ENCODE measurements around the gene SNRPA1.

The SNRPA1 gene

GRCh38 chr15:101294731-101295606, at the start of gene SNRPA1:
Gene SNRPA1 (minus strand): TSS chr15:101295248. CDS start chr15:101295178, 70 bp downstream.
- peak; percentile 98 for DNase-seq

GRCh38 chr15:101342056-101342455, 47.0 kb upstream of the SNRPA1 start:
- peak; percentile 31 for DNase-seq

DNA sequence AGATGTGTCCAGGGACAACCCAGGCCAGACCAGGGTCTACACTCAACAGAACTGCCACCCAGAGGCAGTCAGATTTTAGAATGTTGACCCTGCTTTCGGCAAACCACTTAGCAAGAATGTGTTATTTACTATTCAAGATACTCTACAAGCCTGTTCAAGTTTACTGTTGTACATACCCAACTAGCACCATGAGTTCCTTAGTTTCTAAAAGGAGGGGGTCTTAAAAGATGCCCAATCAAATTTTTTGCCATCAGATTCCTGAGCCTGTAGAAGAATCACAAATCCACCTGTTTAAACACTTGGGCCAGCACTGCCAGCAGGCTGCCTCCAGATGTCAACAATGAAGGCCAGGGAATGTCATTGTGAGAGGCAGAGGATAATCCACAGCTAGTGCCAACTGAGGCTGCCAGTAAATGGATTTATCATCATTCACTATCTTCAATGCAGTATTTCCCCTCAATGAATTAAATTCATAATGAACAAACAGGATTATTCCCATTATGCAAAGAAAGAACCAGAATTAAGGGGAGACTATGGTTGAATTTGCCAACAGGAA, 43.5 kb upstream of the SNRPA1 start:
- DNase-seq, result no peak

GRCh38 chr15:101337976-101338375, 42.9 kb upstream of the SNRPA1 start:
- peak; percentile 9 for DNase-seq

- DNase-seq, result peak; percentile 49
Observed at GRCh38 chr15:101333907-101334789, 39.1 kb upstream of the SNRPA1 start.

DNA sequence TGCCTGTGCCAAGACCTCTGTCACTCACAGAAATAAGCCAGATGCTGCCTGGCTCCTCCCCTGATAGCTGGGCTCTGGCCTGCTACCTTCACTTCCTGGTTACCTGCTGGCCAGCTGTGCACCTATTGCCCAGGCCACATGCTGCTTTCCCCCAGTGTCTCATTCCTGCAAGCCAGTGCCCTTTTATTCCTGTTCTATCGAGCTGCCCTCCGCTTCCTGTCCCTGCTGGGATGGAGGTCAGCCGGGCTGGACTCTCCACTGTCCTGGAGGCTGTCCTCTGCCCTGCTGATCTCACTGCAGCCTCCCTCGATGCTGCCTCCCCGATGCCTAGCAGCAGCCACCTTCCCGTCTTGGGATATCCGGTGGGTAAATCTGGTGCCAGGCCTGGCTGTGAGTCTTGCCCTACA, 37.0 kb upstream of the SNRPA1 start:
- no peak for DNase-seq

DNA sequence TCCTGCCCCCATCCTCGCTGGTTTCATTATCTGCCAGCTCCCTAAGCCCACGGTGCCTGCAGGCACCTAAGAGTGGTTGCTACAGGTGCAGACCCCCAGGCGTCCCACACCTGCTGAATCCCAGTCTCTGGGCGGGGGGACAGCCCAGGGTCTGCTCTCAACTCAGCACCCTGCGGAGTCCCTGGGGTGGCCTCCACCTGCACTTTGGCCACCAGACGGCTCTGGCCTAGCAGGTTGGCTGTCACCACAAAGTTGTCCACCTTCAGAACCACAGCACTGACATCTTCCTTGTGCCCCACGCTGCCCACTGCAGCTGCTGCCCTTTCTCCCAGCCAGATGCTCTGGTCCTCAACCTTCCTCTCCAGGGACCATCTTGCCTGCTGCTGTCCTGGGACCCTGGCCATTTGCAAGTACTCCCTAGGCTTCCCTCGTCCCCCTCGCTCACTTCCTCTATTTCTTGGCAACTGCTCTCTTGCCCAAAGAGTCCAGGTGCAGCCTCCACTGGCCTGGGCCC, 34.9 kb upstream of the SNRPA1 start:
- DNase-seq, result no peak

GRCh38 chr15:101329309-101329863, 34.3 kb upstream of the SNRPA1 start:
- DNase-seq, result no peak

- no peak for DNase-seq
Observed at GRCh38 chr15:101328001-101328400, 33.0 kb upstream of the SNRPA1 start.

GRCh38 chr15:101327147-101327740, 32.2 kb upstream of the SNRPA1 start:
- DNase-seq, result no peak

DNA sequence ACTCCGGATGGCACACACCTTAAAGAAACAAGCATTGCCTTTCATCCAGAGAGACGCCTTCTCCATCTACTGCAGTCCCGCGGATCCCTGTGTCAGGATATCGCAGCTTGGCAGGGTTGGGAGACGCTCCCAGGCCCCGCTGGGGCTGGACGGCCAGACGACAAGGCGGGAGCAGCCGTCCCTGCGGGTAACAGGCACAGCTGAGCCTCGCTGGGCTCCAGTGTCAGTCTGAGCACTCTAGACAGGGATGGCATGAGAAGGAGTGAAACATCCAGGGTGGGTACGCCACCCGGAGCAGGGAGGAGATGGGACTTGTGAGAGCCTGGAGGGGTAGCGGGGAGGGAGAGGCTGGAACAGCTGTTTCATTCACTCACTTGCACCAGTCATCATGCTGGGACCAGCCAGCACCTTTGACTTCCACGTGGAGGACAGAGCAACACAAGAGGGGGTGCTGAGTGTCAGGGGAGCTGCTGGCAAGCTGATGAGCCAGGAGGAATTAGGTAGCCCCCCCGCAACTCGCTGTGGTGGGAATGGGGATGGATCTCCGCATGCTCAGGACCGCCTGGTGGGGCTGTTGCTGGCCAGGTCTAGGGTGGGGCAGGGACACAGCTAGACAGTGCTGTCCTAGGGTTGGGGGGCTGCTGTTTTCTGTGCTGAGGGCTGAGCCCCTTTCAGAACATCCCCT, 31.6 kb upstream of the SNRPA1 start:
- DNase-seq, result no peak

- DNase-seq, result no peak
Observed at GRCh38 chr15:101326026-101326315, 30.9 kb upstream of the SNRPA1 start.

DNA sequence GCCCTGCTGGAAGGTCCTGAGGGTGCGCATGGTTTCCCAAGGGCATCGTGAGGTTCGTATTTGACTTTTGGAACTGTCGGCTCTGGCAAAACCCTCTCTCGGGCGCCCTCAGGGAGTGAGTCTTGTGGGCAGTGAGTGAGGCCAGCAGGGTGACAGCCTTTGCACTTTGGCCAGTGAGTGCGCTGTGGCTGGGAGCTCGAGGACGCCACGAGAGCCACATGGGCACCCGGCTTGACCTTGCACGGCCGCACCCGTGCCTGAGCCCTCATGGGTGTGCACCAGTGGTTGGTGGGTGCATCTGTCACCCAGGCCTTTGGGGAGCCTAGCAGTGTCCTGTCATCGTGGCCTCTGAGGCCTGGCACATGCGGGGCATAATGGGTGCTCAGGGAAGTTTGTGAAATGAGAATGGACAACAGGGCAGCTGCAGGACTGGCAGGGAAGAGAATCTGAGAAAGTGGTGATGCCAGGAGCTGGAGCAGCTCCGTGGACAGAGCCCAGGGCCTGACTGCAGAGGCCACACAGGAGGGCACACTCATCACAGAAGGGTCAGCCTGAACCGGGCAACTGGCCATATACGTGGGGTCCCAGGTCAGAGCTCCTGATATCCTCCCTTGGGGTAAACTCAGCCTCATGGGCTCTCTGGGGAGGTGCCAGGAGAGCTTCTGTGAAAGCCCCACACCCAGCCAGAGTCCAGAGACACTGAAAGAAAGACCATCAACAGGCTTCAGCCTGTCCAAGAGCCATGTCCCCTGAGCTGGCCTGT, 30.4 kb upstream of the SNRPA1 start:
- no peak for DNase-seq

DNA sequence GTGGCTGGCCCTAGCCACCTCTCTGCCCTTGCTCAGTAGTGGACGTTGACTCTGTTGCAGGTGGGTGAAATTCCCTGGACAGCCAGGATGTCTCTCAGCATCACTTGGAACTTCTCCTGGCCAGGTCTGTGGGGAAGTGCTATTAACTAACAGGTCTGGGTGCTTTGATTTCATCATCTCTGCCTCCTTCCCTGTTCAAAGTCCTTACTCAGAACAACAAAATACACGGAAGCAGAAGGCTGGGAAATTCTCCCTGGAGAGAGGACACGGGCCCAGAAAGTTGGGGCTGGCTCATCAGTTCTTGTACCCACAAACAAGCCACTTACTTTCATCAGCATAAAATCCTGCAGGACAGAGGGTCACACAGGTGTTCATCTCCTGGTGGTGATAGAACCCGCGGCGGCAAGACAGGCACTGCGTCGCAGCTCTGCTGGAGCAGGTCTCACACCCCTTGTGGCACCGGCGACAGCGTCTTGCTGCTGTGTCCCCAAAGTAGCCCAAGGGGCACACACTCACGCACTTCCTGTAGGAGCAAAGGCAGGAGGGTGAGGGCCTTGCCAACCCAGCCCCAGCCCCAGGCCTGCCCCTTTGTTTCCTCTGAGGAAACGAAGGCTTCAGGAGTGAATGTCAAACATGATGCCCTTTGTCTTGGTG, 29.6 kb upstream of the SNRPA1 start:
- no peak for DNase-seq

- DNase-seq, result no peak
Observed at GRCh38 chr15:101323793-101324523, 28.9 kb upstream of the SNRPA1 start.

GRCh38 chr15:101322854-101323477, 27.9 kb upstream of the SNRPA1 start:
- DNase-seq, result no peak

DNA sequence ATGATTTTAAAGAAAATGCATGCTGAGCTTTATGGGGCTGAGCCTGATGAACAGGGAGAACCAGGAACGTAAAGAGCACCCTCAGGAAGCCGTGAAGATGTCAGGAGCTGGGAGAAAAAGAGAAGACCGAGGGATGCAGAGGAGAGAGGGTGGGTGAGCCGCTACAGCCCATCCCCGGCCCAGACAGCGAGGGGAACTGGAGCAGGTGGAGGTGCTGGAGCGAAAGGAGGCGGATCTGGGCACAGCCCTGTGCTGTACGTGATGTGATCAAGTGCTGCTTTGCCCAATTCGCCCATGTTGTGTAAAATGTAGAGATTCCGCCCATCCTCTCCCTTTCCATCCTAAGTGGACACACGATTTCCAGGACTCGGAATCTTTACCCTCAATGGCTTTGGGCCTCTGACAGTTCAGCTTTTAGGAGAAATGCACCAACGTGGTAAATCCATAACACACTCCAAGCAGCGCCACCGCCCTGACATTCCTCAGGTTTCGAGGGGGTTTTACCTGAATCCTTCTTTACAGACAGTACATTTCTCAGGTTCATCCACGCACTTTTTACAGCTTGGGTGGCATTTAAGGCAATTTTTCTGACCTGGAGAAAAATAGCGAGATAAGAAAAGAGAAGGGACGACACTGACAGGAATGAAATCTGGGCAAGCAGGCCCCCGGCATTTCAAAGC, 27.1 kb upstream of the SNRPA1 start:
- no peak for DNase-seq

DNA sequence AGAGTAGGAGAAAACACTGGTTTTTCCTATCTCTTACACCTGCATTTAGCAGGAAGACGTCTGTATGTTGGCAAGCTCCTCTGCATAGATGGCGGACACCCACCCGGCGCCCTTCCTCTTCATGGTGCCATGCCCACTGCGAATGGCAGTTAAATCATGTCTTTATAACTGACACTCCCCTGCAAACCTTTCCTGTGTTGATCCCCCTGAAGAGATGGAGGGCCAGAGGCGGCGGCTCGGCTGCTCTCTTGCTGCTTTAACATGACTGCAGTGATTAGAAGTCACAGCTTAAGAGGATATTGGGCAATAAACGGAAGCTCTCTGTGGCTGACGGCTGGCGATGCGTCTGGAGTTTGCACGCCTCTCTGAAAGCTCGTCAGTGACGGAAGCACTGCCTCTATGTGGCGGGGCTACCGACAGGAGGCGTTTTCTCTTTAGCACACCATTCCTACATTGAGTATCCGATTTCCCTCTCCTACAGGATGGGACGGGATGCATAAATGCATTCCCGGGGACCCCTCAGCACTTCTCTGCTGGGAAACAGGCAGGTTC, 25.5 kb upstream of the SNRPA1 start:
- DNase-seq, result peak; percentile 90

- DNase-seq, result peak; percentile 16
Observed at GRCh38 chr15:101318839-101319238, 23.8 kb upstream of the SNRPA1 start.
